T47D (cell line): ENCODE results near the gene RNU6-1.
A peak's percentile ranks its signal among the peaks of the same experiment; 100 is the strongest.

Source experiments
- DNase-seq, 2 experiments: peaks; one replicate each; pipeline versions ENCODE4 v3.0.0 to v3.0.0-alpha.2; 2011 to 2012; ENCODE audit warnings: low read depth in 1 of 2, low spot score in 1 of 2
- JUND ChIP-seq: IDR thresholded peaks from 2 replicates; pipeline ENCODE4 v1.6.1; 2012; ENCODE audit warnings: low read depth
- in situ Hi-C: cut with HindIII; loops from 2 replicates; pipeline ENCODE4 v1.10.0; 2016; ENCODE audit warnings: low sequenced_read_pairs, low pct_unique_long_range_greater_than_20kb

The RNU6-1 gene

GRCh38 chr15:67870868-67871408, 31.1 kb upstream of the RNU6-1 start:
- in situ Hi-C loops, result no loop called here
- no peak for DNase-seq
- TF ChIP-seq JUND, result no peak

GRCh38 chr15:67869701-67870100, 29.9 kb upstream of the RNU6-1 start:
- in situ Hi-C loops, result no loop called here
- TF ChIP-seq JUND, result no peak
- no peak for DNase-seq

GRCh38 chr15:67865766-67866165, 25.9 kb upstream of the RNU6-1 start:
- no peak for DNase-seq
- no peak for TF ChIP-seq JUND
- in situ Hi-C loops, result no loop called here

- in situ Hi-C loops, result no loop called here
These were observed 25.5 kb upstream of the RNU6-1 start for GRCh38 chr15:67865331-67865730.

GRCh38 chr15:67863442-67863987, 23.7 kb upstream of the RNU6-1 start:
- peak; percentile 65 to 80 for DNase-seq
- no peak for TF ChIP-seq JUND
- in situ Hi-C loops, result no loop called here

More at GRCh38 chr15:67865331-67865730, 25.5 kb upstream of the RNU6-1 start:
- TF ChIP-seq JUND, result no peak
- no peak for DNase-seq

- TF ChIP-seq JUND, result no peak
- DNase-seq, result no peak
- in situ Hi-C loops, result no loop called here
These were observed 23.1 kb upstream of the RNU6-1 start for GRCh38 chr15:67862750-67863441.

GRCh38 chr15:67861983-67862382, 22.1 kb upstream of the RNU6-1 start:
- TF ChIP-seq JUND, result no peak
- no peak for DNase-seq
- in situ Hi-C loops, result no loop called here

- in situ Hi-C loops, result no loop called here
- DNase-seq, result peak in 1 of 2 experiments; percentile 32
- no peak for TF ChIP-seq JUND
These were observed 19.6 kb upstream of the RNU6-1 start for GRCh38 chr15:67859331-67859946.

GRCh38 chr15:67857220-67857619, 17.4 kb upstream of the RNU6-1 start:
- in situ Hi-C loops, result no loop called here
- DNase-seq, result no peak
- no peak for TF ChIP-seq JUND

- in situ Hi-C loops, result no loop called here
- no peak for DNase-seq
- no peak for TF ChIP-seq JUND
These were observed 16.0 kb upstream of the RNU6-1 start for GRCh38 chr15:67855842-67856241.

GRCh38 chr15:67854358-67854757, 14.5 kb upstream of the RNU6-1 start:
- in situ Hi-C loops, result no loop called here
- TF ChIP-seq JUND, result no peak
- no peak for DNase-seq

- in situ Hi-C loops, result no loop called here
- DNase-seq, result peak in 1 of 2 experiments; percentile 25
- TF ChIP-seq JUND, result no peak
These were observed 13.6 kb upstream of the RNU6-1 start for GRCh38 chr15:67853454-67853853.

- no peak for TF ChIP-seq JUND
- in situ Hi-C loops, result no loop called here
- DNase-seq, result no peak
These were observed 12.6 kb upstream of the RNU6-1 start for GRCh38 chr15:67852418-67852817.
